Natural killer cell treated with Interleukin-12 subunit alpha and Interleukin-12 subunit beta and Interleukin-15 and Interleukin-18, amount 100 ng/mL, for 72 hours (primary cell): ENCODE data around the gene E2F6. TPM values are rescaled to one million over a fixed set of nuclear protein-coding genes. Genes with fewer than 3 reads are reported as not detected.

ENCODE experiments used
- ATAC-seq, 2 donors: fragments of 150-1000 bp; cut with Tn5 transposase in 1 of 2; sonication (Bioruptor Pico), chemical (Tn5 transposase) in 1 of 2; 2 replicates each; pipeline ENCODE4 v1.10.0; 2021
- DNase-seq: peaks from one replicate; pipeline ENCODE4 v3.0.0; 2022; ENCODE audit warnings: low spot score
- H3K27ac Mint-ChIP-seq, 2 donors: 1 replicate in 1 of 2; 2 replicates in 1 of 2; pipeline ENCODE4 v1.8.0; 2022; ENCODE audit warnings: mixed read lengths in 2 of 2, mild to moderate bottlenecking in 1 of 2, moderate library complexity in 1 of 2
- H3K27me3 Mint-ChIP-seq, 2 donors: 1 replicate in 1 of 2; 2 replicates in 1 of 2; pipeline ENCODE4 v1.8.0; 2022; ENCODE audit warnings: mixed read lengths in 2 of 2
- H3K36me3 Mint-ChIP-seq: one replicate; pipeline ENCODE4 v1.8.0; 2022; ENCODE audit warnings: mixed read lengths
- H3K4me1 Mint-ChIP-seq, 2 donors: 1 replicate in 1 of 2; 2 replicates in 1 of 2; pipeline ENCODE4 v1.8.0; 2022; ENCODE audit warnings: low read depth in 2 of 2, mixed read lengths in 2 of 2, mild to moderate bottlenecking in 1 of 2
- H3K4me3 Mint-ChIP-seq: one replicate; pipeline ENCODE4 v1.8.0; 2022; ENCODE audit warnings: mixed read lengths
- H3K9me3 Mint-ChIP-seq: 2 replicates; pipeline ENCODE4 v1.8.0; 2022; ENCODE audit warnings: mixed read lengths
- total RNA-seq, 2 donors: library from RNA; stranded (reverse); gene quantifications; one replicate each; pipeline ENCODE4 v1.2.3, GENCODE V29; 2022

E2F6 gene
- total RNA-seq, 2 donors from 2014 or later, result 10.8 to 11.6 TPM

- H3K36me3 Mint-ChIP-seq, result no peaks in the 10 kb centered on the region
- no peak overlapping the region for H3K27ac Mint-ChIP-seq
- no peaks in the 10 kb centered on the region for H3K9me3 Mint-ChIP-seq
- peaks cover 0 to 4% of the 10 kb centered on the region in 2 donors for H3K4me1 Mint-ChIP-seq
- H3K4me3 Mint-ChIP-seq, result no peak overlapping the region
- ATAC-seq, result no peak
- no peaks in the 10 kb centered on the region for H3K27me3 Mint-ChIP-seq
- DNase-seq, result no peak
Observed at GRCh38 chr2:11427224-11427623, 38.7 kb downstream of the E2F6 start.

- Mint-ChIP-seq H3K9me3 (peaks cover 5% of the 10 kb centered on the region), H3K27me3 (peaks cover 0 to 5% of the 10 kb centered on the region in 2 donors), H3K4me1 (no peaks in the 10 kb centered on the region), H3K36me3 (peaks cover 5% of the 10 kb centered on the region), H3K4me3 (no peak overlapping the region), H3K27ac (no peak overlapping the region)
- no peak for DNase-seq
- no peak for ATAC-seq
Observed at GRCh38 chr2:11422901-11423435, 43.0 kb downstream of the E2F6 start.

- peaks cover 0 to 6% of the 10 kb centered on the region in 2 donors for H3K27me3 Mint-ChIP-seq
- no peak overlapping the region for H3K27ac Mint-ChIP-seq
- H3K4me1 Mint-ChIP-seq, result no peaks in the 10 kb centered on the region
Observed at GRCh38 chr2:11422491-11422865, 43.5 kb downstream of the E2F6 start.

GRCh38 chr2:11421863-11422490 is 44.0 kb downstream of the E2F6 start:
- ATAC-seq, result no peak
- H3K9me3 Mint-ChIP-seq, result peaks cover 6% of the 10 kb centered on the region
- H3K36me3 Mint-ChIP-seq, result peaks cover 8% of the 10 kb centered on the region
- DNase-seq, result no peak
- H3K4me3 Mint-ChIP-seq, result no peak overlapping the region
- no peak overlapping the region for H3K27ac Mint-ChIP-seq
- H3K27me3 Mint-ChIP-seq, result peaks cover 0 to 6% of the 10 kb centered on the region in 2 donors
- no peaks in the 10 kb centered on the region for H3K4me1 Mint-ChIP-seq

More at GRCh38 chr2:11422491-11422865, 43.5 kb downstream of the E2F6 start:
- DNase-seq (no peak), ATAC-seq (no peak)
- no peak overlapping the region for H3K4me3 Mint-ChIP-seq
- peaks cover 8% of the 10 kb centered on the region for H3K36me3 Mint-ChIP-seq
- H3K9me3 Mint-ChIP-seq, result peaks cover 6% of the 10 kb centered on the region

GRCh38 chr2:11420671-11421070 is 45.3 kb downstream of the E2F6 start:
- Mint-ChIP-seq H3K4me3 (no peak overlapping the region), H3K27me3 (peaks cover 0 to 9% of the 10 kb centered on the region in 2 donors), H3K27ac (no peak overlapping the region), H3K36me3 (peaks cover 8% of the 10 kb centered on the region), H3K4me1 (no peaks in the 10 kb centered on the region), H3K9me3 (peaks cover 6% of the 10 kb centered on the region)
- ATAC-seq (no peak), DNase-seq (no peak)

- DNase-seq (no peak), ATAC-seq (no peak)
- Mint-ChIP-seq H3K9me3 (peaks cover 6% of the 10 kb centered on the region), H3K27me3 (peaks cover 0 to 12% of the 10 kb centered on the region in 2 donors), H3K4me3 (no peak overlapping the region), H3K4me1 (no peaks in the 10 kb centered on the region), H3K27ac (no peak overlapping the region), H3K36me3 (peaks cover 8% of the 10 kb centered on the region)
Observed at GRCh38 chr2:11420190-11420589, 45.8 kb downstream of the E2F6 start.

GRCh38 chr2:11419781-11420180 is 46.2 kb downstream of the E2F6 start:
- DNase-seq (no peak), ATAC-seq (no peak)
- H3K27ac Mint-ChIP-seq, result no peak overlapping the region
- H3K4me3 Mint-ChIP-seq, result no peak overlapping the region
- no peaks in the 10 kb centered on the region for H3K4me1 Mint-ChIP-seq
- H3K36me3 Mint-ChIP-seq, result peaks cover 8% of the 10 kb centered on the region
- H3K9me3 Mint-ChIP-seq, result peaks cover 6% of the 10 kb centered on the region
- H3K27me3 Mint-ChIP-seq, result peaks cover 0 to 13% of the 10 kb centered on the region in 2 donors

GRCh38 chr2:11417946-11418585 is 47.9 kb downstream of the E2F6 start:
- Mint-ChIP-seq H3K36me3 (peaks cover 8% of the 10 kb centered on the region), H3K27ac (no peak overlapping the region), H3K4me3 (no peak overlapping the region), H3K9me3 (peaks cover 6% of the 10 kb centered on the region), H3K4me1 (no peaks in the 10 kb centered on the region), H3K27me3 (peaks cover 5 to 29% of the 10 kb centered on the region in 2 donors)
- DNase-seq (no peak), ATAC-seq (no peak)

GRCh38 chr2:11416931-11417330 is 49.0 kb downstream of the E2F6 start:
- peaks cover 6% of the 10 kb centered on the region for H3K9me3 Mint-ChIP-seq
- DNase-seq (no peak), ATAC-seq (no peak)
- H3K4me1 Mint-ChIP-seq, result no peaks in the 10 kb centered on the region
- peaks cover 9 to 29% of the 10 kb centered on the region in 2 donors for H3K27me3 Mint-ChIP-seq
- no peak overlapping the region for H3K27ac Mint-ChIP-seq
- H3K36me3 Mint-ChIP-seq, result peaks cover 8% of the 10 kb centered on the region
- H3K4me3 Mint-ChIP-seq, result no peak overlapping the region

- H3K27ac Mint-ChIP-seq, result no peak overlapping the region
- DNase-seq (no peak), ATAC-seq (no peak)
- no peak overlapping the region for H3K4me3 Mint-ChIP-seq
- H3K9me3 Mint-ChIP-seq, result peaks cover 6% of the 10 kb centered on the region
- H3K27me3 Mint-ChIP-seq, result peaks cover 9 to 29% of the 10 kb centered on the region in 2 donors
- peaks cover 8% of the 10 kb centered on the region for H3K36me3 Mint-ChIP-seq
- H3K4me1 Mint-ChIP-seq, result no peaks in the 10 kb centered on the region
Observed at GRCh38 chr2:11416186-11416585, 49.8 kb downstream of the E2F6 start.

GRCh38 chr2:11414372-11415124 is 51.4 kb downstream of the E2F6 start:
- no peak for DNase-seq
- Mint-ChIP-seq H3K36me3 (peaks cover 8% of the 10 kb centered on the region), H3K4me3 (no peak overlapping the region), H3K9me3 (peaks cover 6% of the 10 kb centered on the region), H3K27me3 (peaks cover 15 to 29% of the 10 kb centered on the region in 2 donors), H3K4me1 (no peaks in the 10 kb centered on the region), H3K27ac (no peak overlapping the region)
- ATAC-seq, result no peak

GRCh38 chr2:11412449-11412810 is 53.5 kb downstream of the E2F6 start:
- Mint-ChIP-seq H3K27me3 (peaks cover 17 to 31% of the 10 kb centered on the region in 2 donors), H3K4me1 (no peaks in the 10 kb centered on the region), H3K36me3 (no peaks in the 10 kb centered on the region), H3K4me3 (no peak overlapping the region), H3K9me3 (no peaks in the 10 kb centered on the region), H3K27ac (no peak overlapping the region)
- no peak for DNase-seq
- ATAC-seq, result no peak

GRCh38 chr2:11411768-11412448 is 54.1 kb downstream of the E2F6 start:
- Mint-ChIP-seq H3K36me3 (no peaks in the 10 kb centered on the region), H3K4me1 (no peaks in the 10 kb centered on the region), H3K27ac (no peak overlapping the region), H3K9me3 (no peaks in the 10 kb centered on the region), H3K4me3 (no peak overlapping the region), H3K27me3 (peaks cover 17 to 36% of the 10 kb centered on the region in 2 donors)
- no peak for ATAC-seq
- no peak for DNase-seq
